HG03139 (cell line): ENCODE results near the gene SLC35F4.
"Not testable (repeated sequence)": the region's sequence is repeated elsewhere in the genome, so short reads cannot be mapped to it uniquely, and the experiment has no call there.

Source experiments
- ATAC-seq: cut with Tn5 transposase; IDR thresholded peaks from one replicate; pipeline ENCODE4 v1.9.1; 2021; ENCODE audit not compliant: unreplicated experiment

SLC35F4 gene

DNA sequence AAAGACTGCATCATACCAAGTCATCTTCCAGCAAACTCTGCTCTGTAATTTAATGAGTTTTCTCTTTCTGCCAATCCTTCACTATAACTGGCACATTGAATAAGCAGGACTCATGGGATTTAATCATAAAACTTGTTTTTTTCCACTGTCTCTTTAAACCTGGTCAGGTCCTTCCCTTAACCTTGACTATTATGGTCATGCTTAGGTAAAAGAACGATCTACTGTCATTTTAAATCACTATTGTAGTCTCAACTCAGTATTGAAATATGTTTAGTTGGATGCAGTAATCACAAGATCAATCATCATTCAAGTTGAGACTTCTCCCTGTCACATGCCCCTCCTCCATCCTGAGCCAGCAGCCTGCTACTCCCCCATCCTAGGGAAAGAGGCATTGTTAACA is 56.1 kb downstream of the SLC35F4 start:
- ATAC-seq = no peak

DNA sequence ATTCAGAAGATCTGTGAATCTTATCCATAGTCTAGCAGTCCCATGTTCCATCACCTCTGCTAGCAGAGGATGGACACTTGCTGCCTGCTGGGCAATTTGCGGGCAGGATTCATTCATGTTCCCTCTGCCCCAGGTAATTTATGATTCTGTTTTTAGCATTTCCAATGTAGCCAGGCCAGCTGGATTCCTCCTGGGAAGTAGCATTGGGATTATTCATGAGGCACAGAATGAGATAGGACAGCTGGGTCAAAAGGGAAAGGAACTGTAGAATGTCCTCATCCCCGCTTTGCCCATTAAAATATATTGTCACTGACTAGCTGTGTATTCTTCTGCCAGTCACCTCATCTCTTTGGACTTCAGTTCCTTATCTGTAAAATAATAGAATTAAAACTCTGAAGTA is 68.7 kb downstream of the SLC35F4 start:
- no peak for ATAC-seq

DNA sequence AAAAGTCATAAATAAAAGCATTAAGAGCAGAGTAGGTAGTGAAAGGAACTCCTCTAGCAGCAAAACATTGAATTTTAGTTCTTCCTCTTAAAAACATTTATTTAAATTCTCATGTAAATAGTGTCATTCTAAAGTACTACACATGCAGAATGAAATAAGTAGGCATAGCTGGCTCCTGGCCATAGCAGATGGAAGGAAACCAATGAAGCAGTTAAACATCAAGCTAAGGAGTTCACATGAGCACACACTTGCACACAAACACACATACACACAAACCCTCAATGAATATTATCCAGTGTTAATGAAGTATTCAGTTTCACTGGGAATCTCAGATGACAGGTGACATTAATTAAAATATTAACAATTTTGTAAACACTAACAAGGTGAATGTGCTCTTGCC is 69.3 kb downstream of the SLC35F4 start:
- no peak for ATAC-seq

GRCh38 chr14:57785058-57785457 is 80.8 kb downstream of the SLC35F4 start:
- no peak for ATAC-seq

DNA sequence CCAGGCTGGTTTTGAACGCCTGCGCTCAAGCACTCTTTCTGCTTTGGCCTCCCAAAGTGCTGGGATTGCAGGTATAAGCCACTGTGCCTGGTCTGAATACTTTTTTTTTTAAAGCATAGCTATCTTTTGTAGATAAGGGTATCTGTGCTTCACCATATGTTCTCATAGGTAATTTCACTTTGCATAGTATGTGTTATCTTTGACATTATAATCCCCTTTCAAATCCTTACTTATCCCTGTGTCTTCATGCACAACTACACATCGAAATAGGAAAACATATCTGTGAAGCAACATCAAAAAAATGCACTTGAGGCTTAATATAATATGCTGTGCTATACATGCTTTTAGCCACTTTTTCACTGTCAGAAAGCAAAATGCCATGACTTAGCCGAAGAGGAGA is 94.1 kb downstream of the SLC35F4 start:
- no peak for ATAC-seq

- ATAC-seq = no peak
These were observed 95.9 kb downstream of the SLC35F4 start for GRCh38 chr14:57769863-57770523.

- no peak for ATAC-seq
These were observed 104.1 kb downstream of the SLC35F4 start for GRCh38 chr14:57761800-57762199.

- no peak for ATAC-seq
These were observed 105.0 kb downstream of the SLC35F4 start for GRCh38 chr14:57760896-57761295.

DNA sequence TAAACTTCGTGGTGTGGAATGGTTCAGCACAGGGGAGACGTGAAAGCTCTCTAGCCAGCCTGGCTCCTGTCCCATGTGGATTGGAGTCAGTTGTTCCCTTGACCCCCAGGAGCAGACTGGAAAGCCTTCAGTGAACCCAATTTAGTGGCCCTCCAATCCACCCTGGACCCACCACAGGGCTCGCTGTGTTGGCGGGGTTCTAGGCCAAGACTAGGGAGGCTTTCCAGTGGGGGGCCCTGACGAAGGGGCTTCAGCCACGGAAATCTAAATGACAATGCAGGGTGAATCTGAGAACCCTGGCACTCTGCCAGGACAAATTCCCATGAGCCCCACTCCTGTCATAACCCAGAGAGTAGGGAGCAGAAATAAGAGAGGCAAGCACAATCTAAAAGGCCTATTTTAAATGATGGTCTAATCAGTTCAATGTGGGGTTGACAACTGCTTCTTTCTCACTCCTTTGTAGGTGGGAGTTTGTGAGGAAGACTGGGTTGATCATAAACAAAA is 110.8 kb downstream of the SLC35F4 start:
- no peak for ATAC-seq

GRCh38 chr14:57754527-57754926 is 111.4 kb downstream of the SLC35F4 start:
- ATAC-seq = no peak

GRCh38 chr14:57753821-57754220 is 112.1 kb downstream of the SLC35F4 start:
- ATAC-seq = no peak

- ATAC-seq = not testable (repeated sequence)
These were observed 113.7 kb downstream of the SLC35F4 start for GRCh38 chr14:57752142-57752695.

DNA sequence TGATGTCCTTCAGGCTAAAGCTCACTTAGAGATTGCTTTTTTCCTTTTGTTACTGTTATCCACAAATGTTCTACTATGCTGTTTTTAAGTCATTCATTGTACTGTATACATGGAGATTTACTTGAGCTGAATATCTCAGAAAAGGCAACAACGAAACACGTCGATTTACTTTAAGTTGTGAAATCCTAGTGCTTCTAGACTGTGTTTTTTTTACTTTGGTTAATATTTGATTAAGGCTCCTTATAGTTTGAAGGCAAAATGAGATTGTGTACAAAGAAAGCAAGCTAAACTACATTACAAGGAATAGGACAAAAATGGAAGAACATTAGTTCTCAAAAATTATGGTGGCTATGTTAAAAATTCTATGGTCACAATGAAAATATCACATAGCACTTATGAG is 114.5 kb downstream of the SLC35F4 start:
- no peak for ATAC-seq

DNA sequence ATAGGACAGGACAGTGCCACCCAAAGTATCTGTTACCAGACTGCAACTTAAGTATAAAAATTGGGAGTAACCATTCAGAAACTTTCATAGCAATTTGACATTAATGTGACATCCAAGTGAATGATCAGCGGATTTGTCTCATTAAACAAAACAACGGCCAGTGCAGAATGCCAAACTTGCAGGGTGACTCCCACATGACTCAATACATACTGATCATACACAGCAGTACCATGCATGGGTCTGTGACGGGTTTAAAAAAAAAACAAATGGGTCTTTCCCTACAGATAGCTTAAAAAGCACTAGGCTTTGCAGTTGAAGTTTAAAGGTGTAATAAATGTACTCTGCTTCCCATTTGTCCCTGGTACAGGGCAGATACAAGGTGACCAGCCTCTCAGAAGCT is 116.6 kb downstream of the SLC35F4 start:
- no peak for ATAC-seq

DNA sequence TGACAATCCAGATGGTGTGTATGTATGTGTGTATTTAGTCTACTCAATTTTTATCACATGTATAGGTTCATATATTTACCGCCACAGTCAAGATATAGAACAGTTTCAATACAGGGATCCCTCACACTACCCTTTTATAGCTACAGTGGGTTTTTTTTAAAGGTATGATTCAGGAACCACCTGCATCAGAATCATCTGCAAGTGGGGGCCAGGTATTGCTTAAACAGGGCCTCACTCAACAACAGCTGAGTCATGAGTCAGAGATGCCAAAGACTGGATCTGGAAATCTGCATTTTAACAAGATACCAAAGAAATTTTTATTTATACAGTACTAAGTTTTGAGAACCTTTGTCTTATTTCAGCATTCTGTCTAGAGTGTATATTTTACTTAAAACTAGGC is 117.6 kb downstream of the SLC35F4 start:
- ATAC-seq = no peak

GRCh38 chr14:57747036-57747435 is 118.9 kb downstream of the SLC35F4 start:
- no peak for ATAC-seq

- no peak for ATAC-seq
These were observed 119.3 kb downstream of the SLC35F4 start for GRCh38 chr14:57746563-57746962.

GRCh38 chr14:57739516-57739915 is 126.4 kb downstream of the SLC35F4 start:
- ATAC-seq = no peak

DNA sequence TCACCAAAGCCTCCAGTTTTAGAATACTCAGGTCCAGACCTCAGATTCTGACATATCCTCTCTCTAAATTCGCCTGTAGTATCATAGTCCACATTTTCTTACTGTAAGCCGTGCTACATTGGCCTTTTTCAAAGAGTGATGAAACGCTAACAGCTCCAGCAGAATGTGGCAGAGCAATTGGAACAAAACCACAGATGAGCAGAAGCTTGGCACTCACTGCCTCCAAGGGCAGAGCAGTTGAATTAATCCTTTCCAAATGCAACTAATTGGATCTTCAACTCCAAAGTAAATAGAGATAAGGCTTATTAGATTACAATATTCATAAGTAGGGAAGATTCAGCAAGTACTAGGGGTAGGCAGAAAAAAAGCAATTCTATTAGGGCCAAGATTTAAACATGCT is 128.3 kb downstream of the SLC35F4 start:
- ATAC-seq = no peak

GRCh38 chr14:57736391-57736790 is 129.5 kb downstream of the SLC35F4 start:
- no peak for ATAC-seq

- no peak for ATAC-seq
These were observed 130.6 kb downstream of the SLC35F4 start for GRCh38 chr14:57735276-57735675.

- no peak for ATAC-seq
These were observed 133.2 kb downstream of the SLC35F4 start for GRCh38 chr14:57732463-57733285.
